Mucosa of stomach (tissue), 1 donor: ENCODE data around the gene ADCY10.

Experiments
- H3K27me3 ChIP-seq: one replicate; pipeline ENCODE4 v1.7.0; 2013; ENCODE audit warnings: mild to moderate bottlenecking, low read length; ENCODE audit not compliant: control insufficient read depth, insufficient read depth
- H3K36me3 ChIP-seq: one replicate; pipeline ENCODE4 v1.7.0; 2013; ENCODE audit warnings: low read length; ENCODE audit not compliant: control insufficient read depth, insufficient read depth
- H3K4me1 ChIP-seq: one replicate; pipeline ENCODE4 v1.7.0; 2013; ENCODE audit warnings: mild to moderate bottlenecking, low read length; ENCODE audit not compliant: control insufficient read depth, insufficient read depth
- H3K4me3 ChIP-seq: one replicate; pipeline ENCODE4 v1.7.0; 2013; ENCODE audit warnings: low read length
- H3K9ac ChIP-seq: one replicate; pipeline ENCODE4 v1.7.0; 2013; ENCODE audit warnings: mild to moderate bottlenecking, low read length, moderate library complexity
- H3K9me3 ChIP-seq: one replicate; pipeline ENCODE4 v1.7.0; 2013; ENCODE audit warnings: mild to moderate bottlenecking, low read length, moderate library complexity; ENCODE audit not compliant: control insufficient read depth
- donor health status: Pancreatic carcinoma.

The ADCY10 gene

GRCh38 chr1:167762061-167762746 lies 151.7 kb downstream of the ADCY10 start:
- Histone ChIP-seq H3K9me3 (no peaks in the 10 kb centered on the region), H3K4me1 (peaks cover 9% of the 10 kb centered on the region), H3K27me3 (no peaks in the 10 kb centered on the region), H3K4me3 (no peak overlapping the region), H3K36me3 (no peaks in the 10 kb centered on the region), H3K9ac (no peak overlapping the region)

GRCh38 chr1:167761400-167761799 lies 152.5 kb downstream of the ADCY10 start:
- Histone ChIP-seq H3K4me1 (peaks cover 17% of the 10 kb centered on the region), H3K9ac (no peak overlapping the region), H3K27me3 (no peaks in the 10 kb centered on the region), H3K9me3 (no peaks in the 10 kb centered on the region), H3K4me3 (no peak overlapping the region), H3K36me3 (no peaks in the 10 kb centered on the region)
